CD4-positive, alpha-beta T cell treated with Interferon gamma for 1 hour (primary cell): ENCODE data around the gene LYAR.
A peak's percentile ranks its signal among the peaks of the same experiment; 100 is the strongest.
"Not testable (repeated sequence)": the region's sequence is repeated elsewhere in the genome, so short reads cannot be mapped to it uniquely, and the experiment has no call there.

ENCODE experiments used
- DNase-seq: peaks from one replicate; pipeline ENCODE4 v3.0.0-alpha.2; 2020

Gene LYAR

GRCh38 chr4:4259484-4260100 lies 30.4 kb downstream of the LYAR start:
- no peak for DNase-seq

- not testable (repeated sequence) for DNase-seq
Observed at GRCh38 chr4:4257705-4258104, 32.2 kb downstream of the LYAR start.

GRCh38 chr4:4256799-4257198 lies 33.2 kb downstream of the LYAR start:
- no peak for DNase-seq

- DNase-seq: no peak
Observed at GRCh38 chr4:4254666-4255065, 35.3 kb downstream of the LYAR start.

- no peak for DNase-seq
Observed at GRCh38 chr4:4254199-4254598, 35.8 kb downstream of the LYAR start.

GRCh38 chr4:4249866-4250265 lies 40.1 kb downstream of the LYAR start:
- DNase-seq: no peak

GRCh38 chr4:4249342-4249741 lies 40.6 kb downstream of the LYAR start:
- DNase-seq: not testable (repeated sequence)

GRCh38 chr4:4248885-4249203 lies 41.1 kb downstream of the LYAR start:
- DNase-seq: no peak

GRCh38 chr4:4248029-4248884 lies 41.7 kb downstream of the LYAR start, which contains the start of gene TMEM128:
TSS of gene TMEM128 (minus strand) at chr4:4248223. CDS start at chr4:4248202, 21 bp downstream.
- peak; percentile 91 for DNase-seq

- DNase-seq: no peak
Observed at GRCh38 chr4:4247696-4248028, 42.3 kb downstream of the LYAR start.

GRCh38 chr4:4245172-4245571 lies 44.8 kb downstream of the LYAR start:
- no peak for DNase-seq

GRCh38 chr4:4239551-4239950 lies 50.4 kb downstream of the LYAR start:
- not testable (repeated sequence) for DNase-seq

GRCh38 chr4:4233610-4234009 lies 56.3 kb downstream of the LYAR start:
- DNase-seq: no peak

- no peak for DNase-seq
Observed at GRCh38 chr4:4228356-4228668, 61.6 kb downstream of the LYAR start.

GRCh38 chr4:4227510-4228355 lies 62.2 kb downstream of the LYAR start:
- DNase-seq: no peak

GRCh38 chr4:4226606-4227438 lies 63.1 kb downstream of the LYAR start, which contains the start of gene OTOP1:
TSS of gene OTOP1 (minus strand) at chr4:4226929. CDS start at chr4:4226864, 65 bp downstream.
- no peak for DNase-seq

- no peak for DNase-seq
Observed at GRCh38 chr4:4225915-4226605, 63.9 kb downstream of the LYAR start.
